ENCODE results near the gene NPR2.

NPR2 gene

GRCh38 chr9:35834260-35835215, 43.1 kb downstream of the NPR2 start:
- TF ChIP-seq, protein P1, sequence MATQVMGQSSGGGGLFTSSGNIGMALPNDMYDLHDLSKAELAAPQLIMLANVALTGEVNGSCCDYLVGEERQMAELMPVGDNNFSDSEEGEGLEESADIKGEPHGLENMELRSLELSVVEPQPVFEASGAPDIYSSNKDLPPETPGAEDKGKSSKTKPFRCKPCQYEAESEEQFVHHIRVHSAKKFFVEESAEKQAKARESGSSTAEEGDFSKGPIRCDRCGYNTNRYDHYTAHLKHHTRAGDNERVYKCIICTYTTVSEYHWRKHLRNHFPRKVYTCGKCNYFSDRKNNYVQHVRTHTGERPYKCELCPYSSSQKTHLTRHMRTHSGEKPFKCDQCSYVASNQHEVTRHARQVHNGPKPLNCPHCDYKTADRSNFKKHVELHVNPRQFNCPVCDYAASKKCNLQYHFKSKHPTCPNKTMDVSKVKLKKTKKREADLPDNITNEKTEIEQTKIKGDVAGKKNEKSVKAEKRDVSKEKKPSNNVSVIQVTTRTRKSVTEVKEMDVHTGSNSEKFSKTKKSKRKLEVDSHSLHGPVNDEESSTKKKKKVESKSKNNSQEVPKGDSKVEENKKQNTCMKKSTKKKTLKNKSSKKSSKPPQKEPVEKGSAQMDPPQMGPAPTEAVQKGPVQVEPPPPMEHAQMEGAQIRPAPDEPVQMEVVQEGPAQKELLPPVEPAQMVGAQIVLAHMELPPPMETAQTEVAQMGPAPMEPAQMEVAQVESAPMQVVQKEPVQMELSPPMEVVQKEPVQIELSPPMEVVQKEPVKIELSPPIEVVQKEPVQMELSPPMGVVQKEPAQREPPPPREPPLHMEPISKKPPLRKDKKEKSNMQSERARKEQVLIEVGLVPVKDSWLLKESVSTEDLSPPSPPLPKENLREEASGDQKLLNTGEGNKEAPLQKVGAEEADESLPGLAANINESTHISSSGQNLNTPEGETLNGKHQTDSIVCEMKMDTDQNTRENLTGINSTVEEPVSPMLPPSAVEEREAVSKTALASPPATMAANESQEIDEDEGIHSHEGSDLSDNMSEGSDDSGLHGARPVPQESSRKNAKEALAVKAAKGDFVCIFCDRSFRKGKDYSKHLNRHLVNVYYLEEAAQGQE (IDR thresholded peaks at IDR 0.05; ENCODE audit: insufficient read depth in 1 of 2, low read depth in 2 of 2, low read length in 2 of 2), result no peak
- TF ChIP-seq TAF1 (IDR thresholded peaks at IDR 0.05; ENCODE audit: borderline replicate concordance, insufficient read depth, low read length) (no peak), SIN3A (IDR thresholded peaks at IDR 0.05; ENCODE audit: borderline replicate concordance, insufficient read depth, low read length) (no peak), POLR2AphosphoS5 (IDR thresholded peaks at IDR 0.05; ENCODE audit: low read depth, low read length) (no peak), FOXP2 (optimal IDR thresholded peaks at IDR 0.05; ENCODE audit: borderline replicate concordance, extremely low read depth, extremely low read length, insufficient read depth) (no peak)

GRCh38 chr9:35835216-35835632, 43.8 kb downstream of the NPR2 start:
- no peak for TF ChIP-seq POLR2AphosphoS5 (IDR thresholded peaks at IDR 0.05; ENCODE audit: low read depth, low read length)
- TF ChIP-seq FOXP2 (optimal IDR thresholded peaks at IDR 0.05; ENCODE audit: borderline replicate concordance, extremely low read depth, extremely low read length, insufficient read depth), result no peak
- TF ChIP-seq, protein P1 (IDR thresholded peaks at IDR 0.05; ENCODE audit: insufficient read depth in 1 of 2, low read depth in 2 of 2, low read length in 2 of 2), result no peak
- no peak for TF ChIP-seq TAF1 (IDR thresholded peaks at IDR 0.05; ENCODE audit: borderline replicate concordance, insufficient read depth, low read length)
- no peak for TF ChIP-seq SIN3A (IDR thresholded peaks at IDR 0.05; ENCODE audit: borderline replicate concordance, insufficient read depth, low read length)

- no peak for TF ChIP-seq POLR2AphosphoS5 (IDR thresholded peaks at IDR 0.05; ENCODE audit: low read depth, low read length)
- TF ChIP-seq, protein P1 (IDR thresholded peaks at IDR 0.05; ENCODE audit: insufficient read depth in 1 of 2, low read depth in 2 of 2, low read length in 2 of 2), result no peak
- TF ChIP-seq SIN3A (IDR thresholded peaks at IDR 0.05; ENCODE audit: borderline replicate concordance, insufficient read depth, low read length), result no peak
- TF ChIP-seq TAF1 (IDR thresholded peaks at IDR 0.05; ENCODE audit: borderline replicate concordance, insufficient read depth, low read length), result no peak
- no peak for TF ChIP-seq FOXP2 (optimal IDR thresholded peaks at IDR 0.05; ENCODE audit: borderline replicate concordance, extremely low read depth, extremely low read length, insufficient read depth)
These were observed 44.4 kb downstream of the NPR2 start for GRCh38 chr9:35835766-35836165.

- no peak for TF ChIP-seq SIN3A (IDR thresholded peaks at IDR 0.05; ENCODE audit: borderline replicate concordance, insufficient read depth, low read length)
- TF ChIP-seq TAF1 (IDR thresholded peaks at IDR 0.05; ENCODE audit: borderline replicate concordance, insufficient read depth, low read length), result no peak
- no peak for TF ChIP-seq POLR2AphosphoS5 (IDR thresholded peaks at IDR 0.05; ENCODE audit: low read depth, low read length)
- TF ChIP-seq, protein P1 (IDR thresholded peaks at IDR 0.05; ENCODE audit: insufficient read depth in 1 of 2, low read depth in 2 of 2, low read length in 2 of 2), result no peak
- no peak for TF ChIP-seq FOXP2 (optimal IDR thresholded peaks at IDR 0.05; ENCODE audit: borderline replicate concordance, extremely low read depth, extremely low read length, insufficient read depth)
These were observed 45.2 kb downstream of the NPR2 start for GRCh38 chr9:35836595-35836994.

Data from PFSK-1 (cell line).